GM18505 (cell line): ENCODE data around the gene ADAMTS10.

Experiments used
- ATAC-seq: cut with Tn5 transposase; IDR thresholded peaks from one replicate; pipeline ENCODE4 v1.9.1; 2021; ENCODE audit not compliant: unreplicated experiment
- POLR2A ChIP-seq: IDR thresholded peaks from 4 replicates; pipeline ENCODE4 v1.6.1; 2011; ENCODE audit warnings: borderline replicate concordance; ENCODE audit not compliant: insufficient read depth, insufficient read length; ENCODE audit errors: extremely low read depth

ADAMTS10 gene

DNA sequence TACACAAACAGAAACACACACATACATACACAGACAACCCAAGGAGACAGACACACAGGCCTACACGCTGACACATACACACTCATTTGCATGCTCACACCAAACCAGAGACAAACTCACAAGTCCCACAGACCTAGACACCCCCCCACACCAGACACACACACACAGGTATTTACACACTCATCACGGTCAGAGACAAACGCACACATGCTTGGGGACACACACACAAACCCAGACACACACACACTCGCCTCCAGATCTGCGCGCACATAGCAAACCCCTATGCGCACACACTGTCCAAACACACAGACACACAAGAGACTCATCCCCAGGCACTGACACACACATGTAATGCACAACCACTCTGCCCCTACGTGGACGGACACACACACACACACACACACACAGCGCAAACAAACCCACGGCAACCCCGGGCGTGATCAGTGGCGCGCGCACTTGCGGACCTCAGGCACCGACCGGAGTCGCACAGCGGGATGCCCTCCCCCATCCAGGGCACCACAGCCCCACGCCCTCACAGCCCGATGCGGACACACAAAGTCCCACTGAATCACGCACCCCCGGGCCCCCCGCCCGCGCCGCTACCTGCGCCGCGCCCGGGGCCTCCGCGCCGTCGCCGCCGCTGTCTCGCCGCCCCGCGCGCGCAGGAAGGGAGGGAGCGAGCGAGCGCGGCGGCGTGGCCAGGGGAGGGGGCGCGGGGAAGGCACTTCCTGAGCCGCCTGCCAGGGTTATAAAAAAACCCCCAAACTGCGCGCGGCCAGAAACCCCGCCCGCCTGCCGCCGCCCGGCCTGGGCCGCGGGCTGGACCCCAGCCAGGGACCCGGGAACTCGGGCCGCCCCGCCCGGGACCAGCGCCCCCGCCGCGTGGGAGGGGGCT lies at the start of gene ADAMTS10:
Gene ADAMTS10 (minus strand): TSS at position 675 of the 895 bp plus-strand sequence. CDS start 5,005 bp downstream, outside the sequence.
- TF ChIP-seq POLR2A = no peak

GRCh38 chr19:8659905-8660304 lies 49.4 kb upstream of the ADAMTS10 start:
- ATAC-seq = no peak
- no peak for TF ChIP-seq POLR2A

More for the DNA sequence above, at the start of gene ADAMTS10:
- ATAC-seq = no peak

DNA sequence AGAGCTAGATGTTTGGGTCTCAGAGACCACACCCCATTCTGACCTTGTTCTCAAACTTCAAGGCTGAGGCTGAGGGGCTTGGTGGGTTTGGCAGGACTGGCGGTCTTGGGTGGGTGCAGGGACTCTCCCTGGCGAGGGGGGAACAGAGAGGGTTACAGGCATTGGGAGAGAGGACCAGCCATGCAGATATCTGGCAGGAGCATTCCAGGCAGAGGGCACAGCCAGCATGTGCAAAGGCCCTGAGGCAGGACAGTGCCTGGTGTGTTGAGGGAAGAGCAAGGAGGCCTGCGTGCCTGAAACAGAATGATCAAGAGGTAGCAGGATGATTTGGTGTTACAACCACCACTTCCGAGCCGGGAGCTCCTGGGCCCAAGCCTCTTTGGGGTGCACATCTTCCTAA lies 47.4 kb upstream of the ADAMTS10 start:
- no peak for TF ChIP-seq POLR2A
- ATAC-seq = no peak

GRCh38 chr19:8655340-8655709 lies 44.8 kb upstream of the ADAMTS10 start:
- ATAC-seq = no peak
- no peak for TF ChIP-seq POLR2A

GRCh38 chr19:8654591-8655339 lies 44.2 kb upstream of the ADAMTS10 start:
- ATAC-seq = no peak
- TF ChIP-seq POLR2A = no peak

- no peak for ATAC-seq
- no peak for TF ChIP-seq POLR2A
Measured at GRCh38 chr19:8648240-8648639, 37.7 kb upstream of the ADAMTS10 start.

DNA sequence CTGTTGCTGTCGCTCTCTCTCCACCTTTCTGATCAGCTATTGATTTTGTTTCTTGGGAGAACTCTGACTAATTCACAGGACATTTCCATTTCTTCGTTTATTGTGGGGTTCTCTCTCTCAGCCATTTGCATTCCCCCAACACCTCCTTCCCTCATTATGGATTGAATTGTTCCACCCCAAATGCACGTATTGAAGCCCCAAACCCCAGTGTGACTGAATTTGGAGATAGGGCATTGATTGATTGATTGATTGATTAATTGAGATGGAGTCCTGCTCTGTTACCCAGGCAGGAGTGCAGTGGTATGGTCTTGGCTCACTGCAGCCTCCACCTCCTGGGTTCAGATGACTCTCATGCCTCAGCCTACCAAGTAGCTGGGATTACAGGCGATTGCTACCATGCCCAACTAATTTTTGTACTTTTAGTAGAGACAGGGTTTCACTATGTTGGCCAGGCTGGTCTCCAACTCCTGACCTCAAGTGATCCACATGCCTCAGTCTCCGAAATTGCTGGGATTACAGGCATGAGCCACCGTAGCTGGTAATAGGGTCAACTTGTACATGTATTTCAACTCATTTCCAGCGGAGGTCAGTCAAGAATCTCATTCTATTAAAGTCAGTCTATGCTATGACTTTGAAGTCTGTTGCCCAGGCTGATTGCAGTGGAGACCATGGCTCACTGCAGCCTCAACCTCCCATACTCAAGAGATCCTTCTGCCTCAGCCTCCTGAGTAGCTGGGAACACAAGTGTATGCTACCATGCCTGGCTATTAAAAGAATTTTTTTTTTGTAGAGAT lies 33.5 kb upstream of the ADAMTS10 start:
- no peak for ATAC-seq
- TF ChIP-seq POLR2A = no peak

- TF ChIP-seq POLR2A = no peak
- no peak for ATAC-seq
Measured at GRCh38 chr19:8642561-8642960, 32.0 kb upstream of the ADAMTS10 start.

- no peak for ATAC-seq
Measured at GRCh38 chr19:8641908-8642547, 31.5 kb upstream of the ADAMTS10 start.

GRCh38 chr19:8641221-8641907 lies 30.8 kb upstream of the ADAMTS10 start:
- ATAC-seq = no peak
- no peak for TF ChIP-seq POLR2A

More at GRCh38 chr19:8641908-8642547, 31.5 kb upstream of the ADAMTS10 start:
- TF ChIP-seq POLR2A = no peak

DNA sequence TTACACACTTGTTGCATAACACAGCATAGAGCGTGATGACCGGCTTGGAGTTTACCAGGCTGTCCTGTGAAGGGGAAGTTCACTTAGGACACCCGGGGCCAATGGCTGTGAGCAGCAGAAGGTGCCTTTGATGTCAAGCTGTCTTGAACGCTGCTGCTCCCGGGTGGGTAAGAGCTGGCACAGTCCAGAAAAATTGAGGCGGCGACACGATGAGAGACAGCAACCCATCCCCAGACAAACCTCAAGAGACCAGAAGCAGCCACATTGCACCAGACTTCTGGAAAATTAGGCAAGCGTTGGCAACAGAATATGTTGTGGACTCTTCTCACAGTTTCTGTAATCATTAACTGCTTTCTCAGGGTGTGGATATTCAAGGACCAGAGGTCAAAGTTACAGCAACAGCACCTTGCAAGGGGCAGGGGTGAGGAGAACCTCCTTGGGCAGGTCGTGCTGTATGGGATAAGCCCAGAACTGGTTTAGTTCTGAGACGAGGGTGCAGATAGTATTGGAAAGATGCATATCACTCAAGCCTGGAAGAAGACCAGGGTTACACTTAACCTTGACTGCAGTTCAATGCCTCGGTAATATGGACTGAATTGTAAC lies 30.0 kb upstream of the ADAMTS10 start:
- ATAC-seq = no peak
- no peak for TF ChIP-seq POLR2A
